Measurements from ENCODE around the gene NAV2.
"Not testable (repeated sequence)": the region's sequence is repeated elsewhere in the genome, so short reads cannot be mapped to it uniquely, and the experiment has no call there.

Gene NAV2

GRCh38 chr11:19924311-19924710 lies 211.7 kb downstream of the NAV2 start:
- no peak for DNase-seq (ENCODE audit: low read depth)

GRCh38 chr11:19924716-19925115 lies 212.1 kb downstream of the NAV2 start:
- no peak for DNase-seq (ENCODE audit: low read depth)

GRCh38 chr11:19927403-19927802 lies 214.8 kb downstream of the NAV2 start:
- DNase-seq (ENCODE audit: low read depth) = not testable (repeated sequence)

GRCh38 chr11:19929147-19929546 lies 216.5 kb downstream of the NAV2 start:
- DNase-seq (ENCODE audit: low read depth) = no peak

- no peak for DNase-seq (ENCODE audit: low read depth)
Observed at GRCh38 chr11:19929655-19930054, 217.0 kb downstream of the NAV2 start.

GRCh38 chr11:19931141-19931770 lies 218.6 kb downstream of the NAV2 start:
- DNase-seq (ENCODE audit: low read depth) = no peak

GRCh38 chr11:19931771-19932369 lies 219.2 kb downstream of the NAV2 start:
- no peak for DNase-seq (ENCODE audit: low read depth)

- DNase-seq (ENCODE audit: low read depth) = no peak
Observed at GRCh38 chr11:19933132-19933735, 220.6 kb downstream of the NAV2 start.

- DNase-seq (ENCODE audit: low read depth) = no peak
Observed at GRCh38 chr11:19933801-19934488, 221.3 kb downstream of the NAV2 start.

GRCh38 chr11:19934828-19935259 lies 222.2 kb downstream of the NAV2 start:
- no peak for DNase-seq (ENCODE audit: low read depth)

- DNase-seq (ENCODE audit: low read depth) = no peak
Observed at GRCh38 chr11:19935507-19935906, 222.9 kb downstream of the NAV2 start.

- DNase-seq (ENCODE audit: low read depth) = no peak
Observed at GRCh38 chr11:19936461-19936860, 223.8 kb downstream of the NAV2 start.

- DNase-seq (ENCODE audit: low read depth) = no peak
Observed at GRCh38 chr11:19938169-19938856, 225.7 kb downstream of the NAV2 start.

- DNase-seq (ENCODE audit: low read depth) = no peak
Observed at GRCh38 chr11:19938866-19939265, 226.2 kb downstream of the NAV2 start.

- no peak for DNase-seq (ENCODE audit: low read depth)
Observed at GRCh38 chr11:19939415-19939929, 226.8 kb downstream of the NAV2 start.

- no peak for DNase-seq (ENCODE audit: low read depth)
Observed at GRCh38 chr11:19940831-19941230, 228.2 kb downstream of the NAV2 start.

- no peak for DNase-seq (ENCODE audit: low read depth)
Observed at GRCh38 chr11:19946681-19947080, 234.0 kb downstream of the NAV2 start.

GRCh38 chr11:19947537-19948114 lies 235.0 kb downstream of the NAV2 start:
- no peak for DNase-seq (ENCODE audit: low read depth)

GRCh38 chr11:19949606-19950005 lies 237.0 kb downstream of the NAV2 start:
- no peak for DNase-seq (ENCODE audit: low read depth)

GRCh38 chr11:19951558-19952115 lies 239.0 kb downstream of the NAV2 start:
- DNase-seq (ENCODE audit: low read depth) = no peak

GRCh38 chr11:19952116-19952605 lies 239.5 kb downstream of the NAV2 start:
- no peak for DNase-seq (ENCODE audit: low read depth)
